Stimulated activated CD8-positive, alpha-beta memory T cell treated with anti-CD3 and anti-CD28 coated beads, Interleukin-2, amount 100 ng/mL, for 48 hours (primary cell): Measurements from ENCODE around the gene TPSB2.
"Not testable (repeated sequence)": the region's sequence is repeated elsewhere in the genome, so short reads cannot be mapped to it uniquely, and the experiment has no call there.

Experiments
- DNase-seq, 2 donors: peaks; one replicate each; pipeline ENCODE4 v3.0.0-alpha.2; 2020; ENCODE audit warnings: low read depth in 2 of 2

TPSB2 gene

GRCh38 chr16:1261131-1261892, 31.3 kb upstream of the TPSB2 start:
- no peak for DNase-seq

- DNase-seq: no peak
These were observed 30.2 kb upstream of the TPSB2 start for GRCh38 chr16:1260101-1260680.

- no peak for DNase-seq
These were observed 29.7 kb upstream of the TPSB2 start for GRCh38 chr16:1259760-1260068.

GRCh38 chr16:1258906-1259759, 29.1 kb upstream of the TPSB2 start:
- DNase-seq: no peak

- no peak for DNase-seq
These were observed 28.2 kb upstream of the TPSB2 start for GRCh38 chr16:1258225-1258600.

GRCh38 chr16:1257561-1258224, 27.7 kb upstream of the TPSB2 start:
- no peak for DNase-seq

- DNase-seq: no peak
These were observed 26.9 kb upstream of the TPSB2 start for GRCh38 chr16:1256874-1257322.

GRCh38 chr16:1256296-1256873, 26.4 kb upstream of the TPSB2 start:
- DNase-seq: not testable (repeated sequence)

- DNase-seq: not testable (repeated sequence)
These were observed 25.5 kb upstream of the TPSB2 start, which contains the start of gene TPSD1 for GRCh38 chr16:1255276-1256122. Gene TPSD1, plus strand, starts transcription at chr16:1256069. Its CDS starts 212 bp downstream, at chr16:1256281.

GRCh38 chr16:1254821-1255220, 24.8 kb upstream of the TPSB2 start:
- DNase-seq: not testable (repeated sequence)

GRCh38 chr16:1253701-1254364, 23.8 kb upstream of the TPSB2 start:
- not testable (repeated sequence) for DNase-seq

GRCh38 chr16:1249031-1249755, 19.2 kb upstream of the TPSB2 start:
- not testable (repeated sequence) for DNase-seq

GRCh38 chr16:1247903-1248537, 18.0 kb upstream of the TPSB2 start:
- not testable (repeated sequence) for DNase-seq

- no peak for DNase-seq
These were observed 15.6 kb upstream of the TPSB2 start for GRCh38 chr16:1245452-1246020.

- DNase-seq: no peak
These were observed 14.9 kb upstream of the TPSB2 start for GRCh38 chr16:1244881-1245280.

- DNase-seq: not testable (repeated sequence)
These were observed 14.2 kb upstream of the TPSB2 start for GRCh38 chr16:1243907-1244850.

- not testable (repeated sequence) for DNase-seq
These were observed 13.4 kb upstream of the TPSB2 start for GRCh38 chr16:1243363-1243762.
